Central memory CD8-positive, alpha-beta T cell (primary cell): Measurements from ENCODE around the gene HIPK4.
A peak's percentile ranks its signal among the peaks of the same experiment; 100 is the strongest.
"Not testable (repeated sequence)": the region's sequence is repeated elsewhere in the genome, so short reads cannot be mapped to it uniquely, and the experiment has no call there.

ENCODE experiments used
- ATAC-seq: fragments of 150-1000 bp; cut with Tn5 transposase; replicated peaks from 2 replicates; pipeline ENCODE4 v1.10.0; 2022; ENCODE audit warnings: mild to moderate bottlenecking, moderate FRiP score, moderate number of reproducible peaks; ENCODE audit not compliant: poor library complexity, severe bottlenecking; ENCODE audit errors: extremely low read depth
- DNase-seq, 2 donors: peaks; one replicate each; pipeline ENCODE4 v3.0.0; 2021; ENCODE audit warnings: low spot score in 2 of 2
- H3K27ac Mint-ChIP-seq: one replicate; pipeline ENCODE4 v1.8.0; 2022; ENCODE audit warnings: low read depth, mild to moderate bottlenecking, moderate library complexity, mixed read lengths
- H3K27me3 Mint-ChIP-seq: one replicate; pipeline ENCODE4 v1.8.0; 2022; ENCODE audit warnings: mixed read lengths
- H3K36me3 Mint-ChIP-seq: one replicate; pipeline ENCODE4 v1.8.0; 2022; ENCODE audit warnings: mild to moderate bottlenecking, moderate library complexity, mixed read lengths; ENCODE audit not compliant: insufficient read depth
- H3K4me1 Mint-ChIP-seq: one replicate; pipeline ENCODE4 v1.8.0; 2022; ENCODE audit warnings: mixed read lengths
- H3K4me3 Mint-ChIP-seq: one replicate; pipeline ENCODE4 v1.8.0; 2022; ENCODE audit warnings: mild to moderate bottlenecking, moderate library complexity, mixed read lengths
- H3K9me3 Mint-ChIP-seq: one replicate; pipeline ENCODE4 v1.8.0; 2022; ENCODE audit warnings: mixed read lengths

The HIPK4 gene

DNA sequence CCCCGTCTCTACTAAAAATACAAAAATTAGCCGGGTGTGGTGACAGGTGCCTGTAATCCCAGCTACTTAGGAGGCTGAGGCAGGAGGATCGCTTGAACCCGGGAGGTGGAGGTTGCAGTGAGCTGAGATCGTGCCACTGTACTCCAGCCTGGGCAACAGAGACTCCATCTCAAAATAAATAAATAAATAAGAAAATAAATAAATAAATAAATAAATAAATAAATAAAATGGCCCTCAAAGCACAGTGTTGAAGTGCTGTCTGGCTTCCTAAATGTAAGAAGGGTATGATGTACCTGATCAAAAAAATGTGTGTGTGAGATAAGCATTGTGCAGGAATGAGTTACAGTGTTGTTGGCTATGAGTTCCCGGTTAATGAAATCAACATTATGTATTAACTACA is 56.9 kb downstream of the HIPK4 start:
- H3K27ac Mint-ChIP-seq, H3K4me3 Mint-ChIP-seq, H3K4me1 Mint-ChIP-seq, ATAC-seq, DNase-seq, H3K9me3 Mint-ChIP-seq, H3K27me3 Mint-ChIP-seq: not testable (repeated sequence)
- peaks cover 30% of the 10 kb centered on the region for H3K36me3 Mint-ChIP-seq

- Mint-ChIP-seq H3K4me3 (no peak overlapping the region), H3K27me3 (no peaks in the 10 kb centered on the region), H3K4me1 (no peaks in the 10 kb centered on the region), H3K9me3 (no peaks in the 10 kb centered on the region), H3K27ac (no peak overlapping the region), H3K36me3 (peaks cover 32% of the 10 kb centered on the region)
- ATAC-seq: no peak
- no peak for DNase-seq
These were observed 57.3 kb downstream of the HIPK4 start for GRCh38 chr19:40332669-40333068.

- no peaks in the 10 kb centered on the region for H3K4me1 Mint-ChIP-seq
- H3K4me3 Mint-ChIP-seq: no peak overlapping the region
- H3K9me3 Mint-ChIP-seq: no peaks in the 10 kb centered on the region
- H3K36me3 Mint-ChIP-seq: peaks cover 37% of the 10 kb centered on the region
- ATAC-seq: peak; percentile 46
- no peak for DNase-seq
- no peaks in the 10 kb centered on the region for H3K27me3 Mint-ChIP-seq
- H3K27ac Mint-ChIP-seq: no peak overlapping the region
These were observed 58.9 kb downstream of the HIPK4 start for GRCh38 chr19:40331052-40331451.
